NCI-H2171 treated with DMSO at 0.1 percent for 48 hours (cell line): Measurements from ENCODE around the gene KDM3B.
A peak's percentile ranks its signal among the peaks of the same experiment; 100 is the strongest.

ENCODE experiments used
- DNase-seq: peaks from one replicate; lab custom pipeline; 2025; lab: John Stamatoyannopoulos, UW

KDM3B gene

GRCh38 chr5:138449501-138450239, 97.2 kb downstream of the KDM3B start:
- peak; percentile 41 for DNase-seq

- no peak for DNase-seq
These were observed 98.5 kb downstream of the KDM3B start for GRCh38 chr5:138450971-138451370.

- DNase-seq = no peak
These were observed 100.2 kb downstream of the KDM3B start for GRCh38 chr5:138452720-138453119.

GRCh38 chr5:138453590-138453989, 101.1 kb downstream of the KDM3B start:
- DNase-seq = no peak

GRCh38 chr5:138454121-138454520, 101.6 kb downstream of the KDM3B start:
- no peak for DNase-seq

GRCh38 chr5:138455232-138455930, 102.9 kb downstream of the KDM3B start:
- no peak for DNase-seq

GRCh38 chr5:138457531-138458275, 105.2 kb downstream of the KDM3B start:
- DNase-seq = no peak

GRCh38 chr5:138458384-138458783, 105.9 kb downstream of the KDM3B start:
- DNase-seq = no peak

GRCh38 chr5:138458856-138459255, 106.4 kb downstream of the KDM3B start:
- no peak for DNase-seq

GRCh38 chr5:138459311-138459933, 106.9 kb downstream of the KDM3B start:
- DNase-seq = no peak

- no peak for DNase-seq
These were observed 107.7 kb downstream of the KDM3B start for GRCh38 chr5:138460032-138460693.

GRCh38 chr5:138461343-138462125, 109.0 kb downstream of the KDM3B start:
- DNase-seq = no peak

GRCh38 chr5:138463419-138464007, 111.0 kb downstream of the KDM3B start:
- no peak for DNase-seq

GRCh38 chr5:138464008-138464387, 111.5 kb downstream of the KDM3B start:
- peak; percentile 84 for DNase-seq

GRCh38 chr5:138464388-138465260, 112.1 kb downstream of the KDM3B start:
- DNase-seq = peak; percentile 91

GRCh38 chr5:138465261-138466124, 113.0 kb downstream of the KDM3B start, which contains the start of gene EGR1:
Gene EGR1 (plus strand): TSS chr5:138465479. CDS start chr5:138465762, 283 bp downstream.
- peak; percentile 91 for DNase-seq

- DNase-seq = no peak
These were observed 113.8 kb downstream of the KDM3B start for GRCh38 chr5:138466125-138466899.
